NCI-H2107 (cell line): ENCODE measurements around the gene DRC3.

Experiments
- DNase-seq: peaks from one replicate; lab custom pipeline; 2025; lab: John Stamatoyannopoulos, UW

Gene DRC3

DNA sequence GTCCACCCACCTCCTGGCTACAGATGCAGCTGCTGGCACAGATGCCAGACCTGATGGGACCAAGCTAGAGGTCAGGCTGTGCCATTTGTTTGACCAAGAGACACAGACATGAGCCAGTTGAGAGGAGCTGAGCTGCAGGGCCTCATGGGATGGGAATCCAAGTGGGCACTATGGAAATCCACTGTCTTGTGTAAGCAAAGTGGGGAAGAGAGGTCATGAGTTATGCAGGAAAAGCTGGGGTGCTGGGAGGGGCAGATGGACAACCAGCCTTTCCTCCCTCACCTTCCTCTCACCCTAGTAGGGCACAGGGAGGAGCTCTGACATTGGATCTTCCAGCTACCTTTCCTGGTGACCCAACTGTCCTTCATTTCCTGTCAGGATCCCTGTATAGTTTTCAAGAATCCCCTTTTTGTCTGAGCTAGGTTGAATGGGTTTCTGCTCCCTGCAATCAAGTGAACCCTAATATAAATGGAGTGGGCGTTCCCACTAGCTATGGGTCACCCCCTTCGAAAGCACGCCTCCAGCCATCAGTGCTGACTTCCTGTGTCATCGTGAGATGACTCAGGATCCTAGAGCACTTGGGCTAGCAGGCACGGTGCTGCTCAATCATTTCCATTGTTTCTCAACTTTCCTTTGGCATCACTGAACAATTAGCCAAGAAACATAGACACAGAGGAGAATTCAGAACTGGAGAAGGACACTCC, 52.7 kb downstream of the DRC3 start:
- no peak for DNase-seq

DNA sequence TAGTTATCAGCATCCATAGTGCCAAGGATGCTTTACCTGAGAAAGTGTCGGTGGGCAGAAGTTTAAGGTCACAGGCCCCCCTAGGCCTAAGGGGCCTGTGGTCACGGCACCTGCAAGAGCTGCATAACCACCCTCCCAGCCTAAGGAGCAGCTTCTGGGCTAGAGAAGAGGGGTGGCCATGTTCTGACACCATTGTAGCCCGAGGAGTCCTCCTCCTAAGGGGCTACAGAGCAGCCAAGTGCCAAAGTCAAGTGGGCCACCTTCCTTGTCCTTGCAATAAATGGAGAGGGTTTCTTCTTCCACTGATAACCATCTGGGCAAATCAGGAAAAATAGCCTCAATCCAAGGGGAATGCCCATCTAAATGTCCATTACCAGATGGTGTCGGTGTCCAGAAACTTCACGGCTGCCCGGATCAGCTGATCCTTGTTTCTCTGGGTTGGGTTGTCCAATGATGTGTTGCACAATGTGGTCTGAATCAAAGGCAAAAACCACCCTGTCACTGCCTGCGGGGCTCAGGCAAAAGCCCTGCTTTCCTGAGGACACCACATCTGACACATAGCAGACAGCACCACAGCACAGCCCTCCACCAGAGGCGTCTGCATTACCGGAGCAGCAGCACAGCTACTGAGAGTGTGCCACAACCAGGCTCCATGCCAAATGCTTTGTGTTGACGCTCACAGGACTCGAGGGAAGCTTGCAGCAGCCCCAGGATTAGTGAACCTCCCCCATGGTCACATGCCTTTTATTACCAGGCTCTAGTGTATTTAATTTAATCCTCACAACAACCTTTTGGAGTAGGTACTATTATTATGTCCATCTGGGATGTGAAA, 53.5 kb downstream of the DRC3 start:
- DNase-seq: no peak

DNA sequence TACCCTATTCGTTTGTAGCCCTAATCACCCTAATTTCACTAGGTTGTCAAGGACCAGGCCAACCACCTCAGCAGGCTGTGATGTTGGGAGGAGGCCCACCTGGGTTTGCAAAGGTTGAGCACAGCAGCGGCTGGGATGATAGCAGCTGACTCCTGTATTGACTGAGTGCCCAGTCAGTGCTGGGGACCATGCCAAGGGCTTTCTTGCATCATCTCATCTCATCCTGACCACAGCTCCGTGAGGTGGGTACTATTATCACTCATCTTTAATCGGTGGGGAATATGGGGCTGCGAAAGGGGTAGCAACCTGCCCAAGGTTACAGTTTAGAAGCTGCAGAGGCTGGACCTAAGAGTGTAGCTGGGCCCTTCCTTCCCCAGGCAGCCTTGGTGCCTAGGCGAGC, 54.6 kb downstream of the DRC3 start:
- no peak for DNase-seq

DNA sequence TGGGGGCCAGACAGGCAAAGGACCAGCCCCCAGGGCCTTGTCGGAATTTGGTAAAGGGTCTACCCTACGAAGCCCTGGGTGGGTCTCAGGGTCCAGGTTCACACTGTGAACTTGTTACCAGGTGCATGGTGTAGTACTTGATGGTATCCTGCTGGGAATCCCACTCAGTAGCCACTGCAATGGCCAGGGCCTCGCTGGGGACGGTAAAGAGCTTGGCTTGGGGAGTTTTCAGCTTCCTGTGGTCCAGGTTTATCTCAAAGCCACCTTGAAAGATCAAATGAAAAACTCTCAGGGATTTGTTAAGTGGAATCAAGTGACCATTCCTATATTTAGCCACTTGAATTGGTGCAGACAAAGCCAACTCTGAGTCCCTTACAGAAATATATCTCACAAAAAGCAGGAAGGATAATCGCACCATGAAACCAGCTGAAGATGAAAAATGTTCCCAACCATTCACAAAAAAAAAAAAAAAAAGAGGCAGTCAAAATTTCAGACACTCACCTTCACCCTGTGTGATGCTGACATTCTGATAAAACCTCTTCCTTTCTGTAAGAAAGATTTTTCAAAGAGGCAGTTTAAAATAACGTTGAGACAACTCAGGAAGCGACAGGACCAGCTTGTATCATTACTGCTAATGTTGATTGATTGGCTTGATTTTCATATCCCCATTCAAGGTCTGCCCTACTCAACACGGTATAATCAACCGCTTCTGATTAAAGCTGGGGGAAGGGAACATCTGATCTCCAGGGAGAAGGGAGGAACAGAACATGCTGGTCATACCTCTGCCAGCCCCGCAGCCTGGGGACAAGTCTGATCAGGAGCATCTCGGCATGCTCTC, 55.7 kb downstream of the DRC3 start:
- no peak for DNase-seq

DNA sequence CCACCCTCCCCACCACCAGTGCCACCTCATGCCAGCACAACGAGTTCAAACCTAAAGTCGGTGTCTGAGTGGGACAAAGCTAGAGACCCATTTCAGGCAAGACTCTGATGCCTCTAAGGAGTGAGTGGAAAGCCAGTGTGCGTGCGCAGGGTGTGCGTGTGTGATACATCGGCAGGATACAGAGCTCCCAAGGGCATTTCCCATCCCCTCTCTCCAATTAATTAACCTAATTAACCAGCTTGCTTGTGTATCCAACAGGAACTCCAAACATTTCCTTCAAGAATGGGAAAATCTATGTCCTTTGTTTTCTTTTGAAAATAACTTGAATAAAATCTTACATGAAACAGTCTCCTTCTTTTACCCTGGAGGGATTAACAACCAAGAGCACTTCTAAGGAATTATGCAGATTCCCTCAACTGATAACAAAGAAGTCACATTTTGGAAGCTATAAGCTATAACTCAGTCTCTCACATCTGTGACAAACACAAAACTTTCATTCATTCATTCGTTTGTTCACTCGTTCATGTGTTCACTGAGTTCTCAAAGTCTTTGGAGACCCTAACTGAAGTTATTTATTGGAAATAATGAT, 56.4 kb downstream of the DRC3 start:
- DNase-seq: no peak

DNA sequence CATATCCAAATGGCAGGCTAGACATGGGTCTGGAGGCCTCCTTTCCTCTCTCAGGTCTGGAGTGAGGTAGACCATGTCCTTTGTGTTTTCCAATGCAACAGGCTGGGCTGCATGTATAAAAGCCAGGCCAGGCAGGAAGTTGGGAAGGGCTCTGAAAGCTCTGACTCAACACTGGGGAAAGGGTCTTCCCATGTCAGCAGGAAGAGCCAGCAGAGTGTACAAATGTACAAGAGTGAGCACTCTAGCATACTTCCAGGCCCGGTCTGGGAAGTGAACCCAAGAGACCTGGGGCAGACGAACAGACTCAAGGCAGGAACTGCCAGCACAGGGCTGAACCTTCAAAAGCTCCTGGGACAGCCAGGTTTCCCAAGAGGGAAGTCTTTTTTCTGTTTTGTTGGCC, 59.3 kb downstream of the DRC3 start:
- DNase-seq: no peak

DNA sequence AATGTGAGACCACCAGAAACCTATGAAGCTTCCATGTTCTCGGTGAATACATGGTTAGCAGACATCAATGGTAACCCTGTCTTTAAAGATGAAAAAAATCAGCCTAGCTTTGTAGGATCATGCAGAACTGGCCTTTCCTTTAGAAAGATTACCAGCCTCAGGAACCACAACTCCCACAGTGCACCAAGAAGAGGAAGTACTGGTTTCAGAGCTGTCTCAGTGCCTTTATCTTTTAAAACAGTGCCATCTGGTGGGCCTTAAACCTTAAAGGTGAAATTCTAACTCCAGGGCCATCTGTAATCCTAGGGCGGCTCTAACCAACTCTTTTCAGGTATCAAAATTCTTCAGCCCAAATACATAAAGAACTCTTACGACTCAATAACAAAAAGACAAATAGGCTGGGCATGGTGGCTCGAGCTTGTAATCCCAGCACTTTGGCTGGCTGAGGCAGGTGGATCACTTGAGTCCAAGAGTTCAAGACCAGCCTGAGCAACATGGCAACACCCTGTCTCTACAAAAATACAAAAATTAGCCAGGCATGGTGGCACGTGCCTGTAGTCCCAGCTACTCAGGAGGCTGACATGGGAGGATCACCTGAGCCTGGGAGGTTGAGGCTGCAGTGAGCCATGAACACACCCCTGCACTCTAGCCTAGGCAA, 60.9 kb downstream of the DRC3 start:
- DNase-seq: peak; percentile 44

DNA sequence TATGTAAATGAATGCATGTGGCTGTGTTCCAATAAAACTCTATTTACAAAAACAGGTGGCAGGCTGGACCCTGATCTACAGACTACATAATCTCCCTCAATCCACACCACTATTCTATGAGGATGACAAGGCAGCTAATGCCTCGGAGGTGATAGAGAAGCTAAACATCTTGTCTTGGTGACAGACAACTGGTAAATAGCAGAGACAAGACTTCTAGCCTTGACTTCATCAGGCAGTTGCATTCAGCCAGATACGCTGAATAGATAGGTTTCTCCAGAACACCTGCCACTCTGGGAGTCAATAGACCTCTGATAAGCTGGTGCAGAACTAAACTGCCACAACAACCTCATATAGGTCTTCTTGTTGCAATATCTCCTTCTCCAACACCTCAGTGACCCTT, 63.0 kb downstream of the DRC3 start:
- no peak for DNase-seq

DNA sequence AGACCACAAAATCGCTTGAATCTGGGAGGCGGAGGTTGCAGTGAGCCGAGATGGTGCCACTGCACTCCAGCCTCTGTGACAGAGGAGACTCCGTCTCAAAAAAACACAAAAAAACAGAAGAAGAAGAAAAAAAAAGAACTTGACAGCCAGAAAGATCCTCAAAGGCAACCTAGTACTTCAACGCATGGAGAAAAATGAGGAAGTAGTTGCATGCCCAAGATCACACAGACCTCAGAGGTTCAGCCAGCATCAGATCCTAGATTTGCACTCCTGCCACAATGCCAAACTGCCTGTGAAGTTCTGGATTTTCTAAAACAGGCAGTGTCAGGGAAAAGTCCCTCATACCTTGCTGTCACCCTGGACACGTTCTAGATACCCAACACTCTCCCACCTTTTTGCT, 64.8 kb downstream of the DRC3 start:
- DNase-seq: no peak

DNA sequence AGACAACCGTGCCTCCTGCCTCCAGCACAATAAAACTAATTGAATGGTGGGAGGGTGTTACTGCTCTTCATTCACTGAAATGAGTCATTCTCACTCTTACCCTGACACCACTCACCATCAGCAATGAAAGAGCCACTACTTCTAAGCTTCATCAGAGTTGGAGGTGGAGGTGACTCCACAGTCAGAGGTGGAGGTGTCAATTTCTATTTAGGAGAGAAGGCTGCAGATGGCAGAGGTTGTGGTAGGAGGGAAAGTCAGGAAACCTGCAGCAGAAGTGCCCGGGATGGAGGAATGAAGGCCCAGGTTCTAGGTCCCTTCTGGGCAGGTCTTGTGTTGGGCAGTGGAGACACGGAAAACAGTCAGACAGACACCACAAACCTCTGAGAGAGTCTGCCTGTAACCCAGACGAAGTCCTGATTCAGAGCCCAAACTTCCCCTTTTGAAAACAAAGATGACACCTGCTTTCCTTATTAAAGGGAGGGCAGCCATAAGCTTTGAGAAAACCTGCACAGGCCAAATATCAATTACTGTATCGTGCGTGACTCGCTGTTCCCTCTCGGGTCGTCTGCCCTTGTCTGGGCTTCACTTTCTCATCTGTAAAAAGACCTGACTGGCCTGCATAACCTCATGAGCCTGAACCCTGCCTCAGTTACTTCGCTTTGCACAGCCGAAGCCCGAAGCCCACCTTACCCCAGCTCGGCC, 65.6 kb downstream of the DRC3 start:
- no peak for DNase-seq

DNA sequence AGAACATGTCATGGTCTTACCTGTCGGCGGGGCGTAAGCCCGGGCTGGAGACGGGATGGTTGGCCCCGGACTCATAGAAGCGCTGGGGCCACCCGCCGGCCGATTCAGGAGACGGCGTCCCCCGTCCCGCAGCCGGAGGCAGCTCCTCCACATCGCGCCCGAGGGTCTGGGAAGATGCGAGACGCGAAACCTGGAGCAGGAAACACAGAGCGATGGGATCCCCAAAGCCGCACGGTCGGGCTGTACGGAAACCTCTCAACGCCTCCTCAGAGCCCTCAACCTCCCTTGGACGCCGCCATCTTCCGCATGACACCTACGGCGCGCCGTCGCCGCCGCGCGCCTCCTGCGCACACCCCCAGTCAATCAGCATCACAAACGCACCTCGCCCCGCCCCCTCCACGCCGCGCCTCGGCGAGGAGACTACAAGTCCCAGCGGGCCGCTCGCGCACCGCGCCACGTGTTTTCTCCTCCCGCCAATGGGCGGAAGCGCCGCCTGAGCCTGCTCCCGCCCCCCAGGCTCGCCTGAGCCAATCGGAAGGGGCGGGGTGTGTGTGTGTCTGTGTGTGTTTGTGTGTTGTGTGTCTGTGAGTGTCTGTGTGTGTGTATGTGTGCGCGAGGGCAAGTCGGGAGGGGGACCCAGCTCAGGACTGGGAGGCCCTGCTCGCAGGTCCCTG, 66.3 kb downstream of the DRC3 start, which contains the start of the genes ATPAF2 and GID4:
TSS of gene ATPAF2 (minus strand) at position 308 of the 674 bp plus-strand sequence. CDS start at position 153, 155 bp downstream.
TSS of gene GID4 (plus strand) at position 548 of the 674 bp plus-strand sequence. CDS start at position 605, 57 bp downstream.
- peak; percentile 82 for DNase-seq

DNA sequence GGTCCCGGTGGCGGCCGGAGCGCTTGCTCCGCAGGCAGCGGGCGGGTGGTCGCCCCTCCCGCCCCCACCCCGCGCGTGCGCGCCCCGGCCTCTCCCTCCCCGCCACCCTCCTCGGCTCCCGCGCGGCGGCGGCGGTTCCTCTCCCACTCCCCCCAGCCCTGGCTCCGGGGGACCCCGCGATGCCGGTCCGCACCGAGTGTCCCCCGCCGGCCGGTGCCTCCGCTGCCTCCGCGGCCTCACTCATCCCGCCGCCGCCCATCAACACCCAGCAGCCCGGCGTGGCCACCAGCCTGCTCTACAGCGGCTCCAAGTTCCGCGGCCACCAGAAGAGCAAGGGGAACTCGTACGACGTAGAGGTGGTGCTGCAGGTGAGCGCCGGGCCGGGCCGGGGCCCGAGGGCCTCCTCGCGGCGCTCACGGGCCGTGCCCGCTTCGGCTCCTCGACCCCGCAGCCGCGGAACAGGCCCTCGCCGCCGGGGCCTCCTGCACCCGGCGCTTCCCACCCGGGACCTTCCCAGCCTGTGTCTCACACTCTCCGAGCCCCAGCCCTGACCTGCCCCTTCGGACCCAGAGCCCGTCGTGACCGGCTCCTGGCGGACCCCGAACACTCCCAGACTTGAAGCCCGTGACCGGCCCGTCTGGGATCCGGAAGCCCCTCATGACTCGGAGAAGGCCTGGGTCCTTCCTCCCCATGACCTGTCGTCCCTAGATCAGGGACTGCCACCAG, 67.0 kb downstream of the DRC3 start:
- no peak for DNase-seq

DNA sequence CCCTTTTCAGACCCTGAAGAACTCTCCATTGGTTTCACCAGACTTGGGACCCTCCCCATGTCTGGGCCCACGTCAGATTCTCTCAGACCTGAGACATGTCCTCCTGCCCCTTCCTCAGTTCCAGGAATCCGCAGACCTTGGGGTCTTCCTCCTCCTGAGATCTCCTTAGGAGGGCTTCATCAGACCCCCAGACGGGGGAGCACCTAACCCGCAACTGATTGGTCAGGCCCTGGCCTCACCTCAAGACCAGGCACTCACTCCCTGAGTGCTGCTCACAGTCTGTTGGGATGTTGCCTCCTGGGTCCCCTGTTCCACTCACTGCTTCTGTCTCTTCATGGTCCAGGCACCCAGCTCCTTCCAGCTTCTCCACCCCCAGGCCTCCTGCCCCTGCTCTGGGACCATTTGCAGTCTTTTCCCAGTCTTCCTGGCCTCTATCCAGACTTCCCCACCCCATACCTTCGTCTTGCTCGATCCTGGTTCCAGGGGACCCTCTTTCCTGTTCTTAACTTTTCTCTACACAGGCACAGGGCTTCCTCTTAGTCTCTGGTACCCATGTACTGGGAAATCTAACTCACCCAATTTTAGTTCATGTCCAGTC, 67.7 kb downstream of the DRC3 start:
- DNase-seq: no peak

DNA sequence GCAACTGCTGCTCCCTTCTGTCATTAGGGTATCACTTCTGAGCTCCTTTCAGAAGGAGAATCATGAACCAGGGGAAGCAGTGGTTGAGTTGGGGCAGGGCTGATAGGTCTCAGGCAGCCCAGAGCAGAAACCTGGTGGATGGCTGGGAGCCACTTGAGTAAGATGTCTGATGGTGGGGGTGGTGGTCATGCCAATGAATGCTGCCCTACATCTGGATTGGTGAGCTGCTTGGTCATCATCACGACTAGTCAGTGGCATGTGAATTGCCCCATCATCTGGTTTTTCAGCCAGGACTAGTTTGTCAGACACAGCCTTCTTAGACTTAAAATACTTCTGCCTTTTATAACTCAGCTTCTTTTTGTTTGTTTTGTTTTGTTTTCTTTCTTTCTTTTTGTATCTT, 69.1 kb downstream of the DRC3 start:
- DNase-seq: no peak

DNA sequence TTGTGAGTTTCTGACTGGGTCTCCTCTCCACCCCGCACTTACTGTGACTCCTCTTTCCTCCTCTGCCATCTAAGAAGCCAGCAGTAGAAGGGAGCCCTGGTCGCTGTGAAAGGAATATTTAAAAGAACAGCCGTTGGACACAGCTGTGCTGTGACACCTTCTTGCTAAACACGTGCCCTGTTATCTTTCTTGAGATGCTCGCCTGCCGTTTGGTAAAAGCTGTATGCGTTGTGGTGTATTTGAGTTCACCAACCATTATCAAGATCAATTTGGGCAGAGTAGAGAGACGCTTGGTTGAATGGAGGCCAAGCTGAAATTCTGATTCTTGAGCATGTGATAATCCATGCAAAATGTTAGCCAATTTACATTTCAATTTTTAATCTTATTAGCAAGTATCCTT, 70.3 kb downstream of the DRC3 start:
- DNase-seq: no peak

DNA sequence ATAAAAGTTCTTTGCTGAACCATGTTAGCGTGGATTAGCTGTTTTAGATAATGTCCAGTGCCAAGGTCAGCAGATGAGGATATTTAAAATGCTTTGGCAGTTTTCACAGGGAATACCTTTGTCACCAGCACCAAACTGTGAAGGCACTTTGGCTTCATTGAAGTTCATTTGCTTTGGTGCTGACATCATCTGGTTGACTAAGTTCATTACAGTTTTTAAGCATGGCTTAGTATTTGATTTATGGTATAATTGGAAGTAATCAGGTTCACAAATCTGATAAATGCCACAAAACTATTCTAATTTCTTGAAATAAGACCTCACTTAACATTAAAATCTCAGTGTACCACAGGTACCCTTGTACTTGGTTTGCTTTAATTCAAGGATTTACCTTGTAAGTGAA, 70.8 kb downstream of the DRC3 start:
- DNase-seq: no peak

DNA sequence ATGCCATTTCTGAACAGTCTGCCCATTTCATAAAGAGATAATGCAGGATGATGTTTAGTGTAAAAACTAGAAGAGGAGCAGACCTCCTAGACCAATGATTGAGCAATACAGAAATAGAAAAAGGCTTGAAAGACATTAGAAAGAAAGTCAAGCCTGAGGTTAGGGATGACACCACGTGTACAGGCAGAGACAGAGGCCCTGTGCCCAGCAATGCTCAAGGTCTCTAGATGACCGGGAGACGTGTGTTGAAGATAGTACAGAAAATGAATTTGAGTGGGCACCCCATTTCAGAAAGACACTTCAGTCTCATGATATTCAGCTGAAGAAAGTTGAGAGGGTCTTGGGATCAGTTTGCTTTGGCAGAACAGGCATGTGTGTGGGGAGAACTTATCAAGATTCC, 71.9 kb downstream of the DRC3 start:
- no peak for DNase-seq

DNA sequence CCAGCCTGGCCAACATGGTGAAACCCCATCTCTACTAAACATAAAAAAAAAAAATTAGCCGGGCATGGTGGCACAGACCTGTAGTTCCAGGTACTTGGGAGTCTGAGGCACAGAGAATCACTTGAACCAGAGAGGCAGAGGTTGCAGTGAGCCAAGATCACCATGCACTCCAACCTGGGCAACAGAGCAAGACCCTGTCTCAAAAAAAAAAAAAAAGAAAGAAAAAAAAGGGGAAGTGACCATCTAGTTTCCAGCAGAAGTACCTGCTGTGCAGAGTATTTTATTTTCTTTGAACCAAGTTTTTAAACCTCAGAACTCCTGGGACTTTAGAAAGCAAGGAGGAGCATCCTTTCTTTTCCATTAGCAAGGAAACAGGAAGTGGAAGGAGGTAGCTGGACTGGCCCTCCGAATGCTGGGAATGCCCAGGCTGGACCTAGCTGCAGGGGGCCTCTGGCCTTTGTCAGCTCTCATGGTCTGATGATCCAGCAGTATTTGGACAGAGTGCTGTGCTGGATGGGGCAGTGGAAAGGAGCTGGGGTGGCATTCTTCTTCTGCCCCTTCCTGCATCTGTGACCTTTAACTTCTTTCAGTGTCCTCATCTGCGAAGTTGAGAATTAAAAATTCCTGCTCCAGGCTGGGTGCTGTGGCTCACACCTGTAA, 73.2 kb downstream of the DRC3 start:
- DNase-seq: no peak

DNA sequence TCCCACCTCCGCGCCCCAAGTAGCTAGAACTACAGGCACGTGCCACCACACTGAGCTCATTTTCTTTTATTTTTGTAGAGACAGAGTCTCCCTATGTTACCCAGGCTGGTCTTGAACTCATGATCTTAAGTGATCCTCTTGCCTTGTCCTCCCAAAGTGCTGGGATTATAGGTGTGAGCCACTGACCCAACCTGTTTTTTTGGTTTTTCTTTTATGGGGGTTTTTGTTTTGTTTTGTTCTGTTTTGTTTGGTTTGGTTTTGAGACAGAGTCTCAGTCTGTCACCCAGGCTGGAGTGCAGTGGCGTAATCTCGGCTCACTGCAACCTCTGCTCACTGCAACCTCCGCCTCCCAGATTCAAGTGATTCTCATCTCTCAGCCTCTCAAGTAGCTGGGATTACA, 82.9 kb downstream of the DRC3 start:
- DNase-seq: no peak
